Activated CD8-positive, alpha-beta memory T cell treated with anti-CD3 and anti-CD28 coated beads, Interleukin-2, amount 50 U/mL, for 48 hours (primary cell): ENCODE data around the gene ENSA.
A peak's percentile ranks its signal among the peaks of the same experiment; 100 is the strongest.
"Not testable (repeated sequence)": the region's sequence is repeated elsewhere in the genome, so short reads cannot be mapped to it uniquely, and the experiment has no call there.

Source experiments
- DNase-seq: peaks from one replicate; pipeline ENCODE4 v3.0.0-alpha.2; 2020

ENSA gene

DNA sequence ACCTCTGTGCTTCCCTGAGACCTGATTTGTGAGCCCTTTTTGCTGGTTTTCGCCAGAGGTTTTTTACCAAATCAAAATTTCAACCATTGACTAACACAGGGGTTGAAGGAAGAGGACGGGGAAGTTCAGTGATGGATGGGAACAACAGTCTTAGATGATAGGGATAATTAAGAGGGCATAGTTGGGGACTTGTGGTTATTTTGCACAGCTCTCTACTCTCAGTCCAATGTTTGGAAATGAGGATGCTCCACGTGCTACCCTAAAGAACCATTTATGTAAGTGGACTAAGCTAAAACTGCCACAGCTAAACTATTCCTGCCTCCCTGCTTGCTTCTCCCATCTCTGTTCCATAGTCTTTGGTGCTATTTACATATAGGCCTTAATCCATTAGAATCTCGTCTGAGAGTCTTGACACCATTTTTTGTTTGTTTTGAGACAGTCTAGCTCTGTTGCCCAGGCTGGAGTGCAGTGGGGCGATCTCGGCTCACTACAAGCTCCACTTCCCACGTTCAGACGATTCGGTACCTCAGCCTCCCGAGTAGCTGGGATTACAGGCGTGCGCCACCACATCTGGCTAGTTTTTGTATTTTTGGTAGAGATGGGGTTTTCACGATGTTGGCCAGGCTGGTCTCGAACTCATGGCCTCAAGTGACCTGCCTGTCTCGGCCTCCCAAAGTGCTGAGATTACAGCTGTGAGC lies 49.3 kb downstream of the ENSA start:
- DNase-seq, result no peak

DNA sequence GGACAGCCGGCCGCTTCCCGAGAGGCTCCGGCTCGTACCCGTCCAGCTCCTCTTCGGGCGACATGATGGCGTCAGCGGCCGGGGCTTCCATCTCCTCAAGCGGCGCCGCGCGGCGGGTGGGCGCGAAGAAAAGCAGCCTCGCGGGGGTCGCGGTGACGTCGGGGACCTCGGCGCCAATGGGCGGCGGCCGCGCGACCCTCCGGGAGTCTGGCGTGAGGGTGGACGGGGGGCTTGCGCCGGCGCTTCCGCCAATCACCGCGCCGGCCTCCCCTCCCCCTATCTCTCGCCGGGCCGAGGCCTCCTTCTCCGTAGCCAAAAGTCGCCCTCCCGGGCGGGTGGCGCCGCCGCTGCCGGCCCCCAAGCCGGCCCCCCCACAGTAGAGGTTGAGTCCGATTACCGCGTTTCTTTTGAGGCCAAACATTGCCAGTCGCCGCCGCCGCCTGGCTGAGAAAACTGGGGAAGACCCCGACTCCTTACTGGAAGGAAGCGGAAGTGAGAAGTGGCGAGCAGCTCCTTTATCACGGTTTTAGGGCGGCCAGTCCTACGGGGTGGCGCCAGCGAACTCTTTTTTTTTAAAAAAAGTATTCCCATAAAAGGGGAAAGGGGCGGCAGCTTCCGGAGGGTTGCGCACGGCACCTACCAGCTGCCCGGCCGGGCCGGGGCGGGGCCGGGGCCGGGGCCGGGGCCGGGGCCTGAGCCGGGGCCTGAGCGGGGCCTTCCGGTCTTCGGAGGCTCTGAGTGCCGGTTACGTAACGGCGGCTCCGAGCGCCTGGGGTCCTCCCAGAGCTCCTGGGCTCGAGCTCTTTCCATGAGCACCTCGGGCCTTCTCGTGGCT lies 50.1 kb downstream of the ENSA start, which contains the start of gene MCL1:
MCL1 (minus strand) TSS at position 501 of the 835 bp plus-strand sequence; CDS start at position 421, 80 bp downstream.
- DNase-seq, result peak; percentile 89

DNA sequence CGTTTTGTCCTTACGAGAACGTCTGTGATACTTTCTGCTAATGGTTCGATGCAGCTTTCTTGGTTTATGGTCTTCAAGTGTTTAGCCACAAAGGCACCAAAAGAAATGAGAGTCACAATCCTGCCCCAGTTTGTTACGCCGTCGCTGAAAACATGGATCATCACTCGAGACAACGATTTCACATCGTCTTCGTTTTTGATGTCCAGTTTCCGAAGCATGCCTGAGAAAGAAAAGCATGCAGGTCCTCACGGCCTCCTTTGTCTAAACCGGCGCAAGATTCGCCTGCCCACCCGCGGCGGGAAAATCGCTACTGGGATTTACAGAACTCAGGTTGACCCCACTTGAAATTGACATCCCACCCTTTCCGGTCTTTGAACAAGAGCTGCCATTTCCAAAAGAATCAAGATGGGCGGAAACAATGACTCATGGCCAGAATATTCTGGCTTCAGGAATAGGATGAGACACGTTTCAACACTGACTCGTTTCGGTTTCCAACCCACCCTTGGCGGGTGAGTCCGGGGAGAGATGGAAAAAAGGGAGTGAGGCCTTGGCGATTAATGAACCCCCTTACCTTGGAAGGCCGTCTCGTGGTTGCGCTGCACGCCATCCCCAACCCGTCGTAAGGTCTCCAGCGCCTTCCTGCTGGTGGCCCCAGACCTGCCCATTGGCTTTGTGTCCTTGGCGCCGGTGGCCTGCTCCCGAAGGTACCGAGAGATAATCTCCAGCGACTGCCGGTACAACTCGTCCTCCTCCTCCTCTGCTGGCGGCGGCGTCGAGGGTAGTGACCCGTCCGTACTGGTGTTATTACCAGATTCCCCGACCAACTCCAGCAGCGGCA lies 50.9 kb downstream of the ENSA start:
- DNase-seq, result peak; percentile 82

DNA sequence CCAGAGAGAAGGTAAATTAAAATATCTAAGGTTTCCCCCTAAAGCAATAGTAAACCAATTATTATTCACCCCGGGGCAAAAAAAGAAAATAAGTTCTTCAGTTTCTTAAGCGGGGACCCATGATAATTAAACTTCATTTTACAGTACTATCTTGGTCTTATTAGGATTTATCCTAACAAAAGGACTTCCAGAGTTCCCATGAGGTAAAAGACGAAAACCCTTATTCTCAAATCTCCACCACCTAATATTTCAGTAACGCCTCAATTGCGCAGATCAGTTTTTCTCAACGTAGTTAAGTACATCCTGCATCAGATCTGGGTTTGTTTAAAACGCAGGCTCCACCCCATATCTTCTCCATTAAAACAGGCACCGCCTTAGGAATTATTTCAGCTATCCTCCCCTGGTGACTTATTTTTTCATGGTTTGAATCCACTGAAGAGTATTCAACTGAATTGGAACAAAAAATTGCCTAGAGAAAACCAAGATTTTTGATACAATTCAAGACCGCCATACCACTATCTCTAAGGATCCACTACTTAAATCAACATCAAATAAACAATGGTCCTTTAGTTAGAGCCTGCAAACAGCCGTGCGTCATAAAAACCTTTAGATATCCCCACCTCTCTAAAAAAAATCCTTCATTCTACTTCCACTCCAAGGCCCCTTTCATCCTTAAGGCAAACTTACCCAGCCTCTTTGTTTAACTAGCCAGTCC lies 51.7 kb downstream of the ENSA start:
- no peak for DNase-seq

DNA sequence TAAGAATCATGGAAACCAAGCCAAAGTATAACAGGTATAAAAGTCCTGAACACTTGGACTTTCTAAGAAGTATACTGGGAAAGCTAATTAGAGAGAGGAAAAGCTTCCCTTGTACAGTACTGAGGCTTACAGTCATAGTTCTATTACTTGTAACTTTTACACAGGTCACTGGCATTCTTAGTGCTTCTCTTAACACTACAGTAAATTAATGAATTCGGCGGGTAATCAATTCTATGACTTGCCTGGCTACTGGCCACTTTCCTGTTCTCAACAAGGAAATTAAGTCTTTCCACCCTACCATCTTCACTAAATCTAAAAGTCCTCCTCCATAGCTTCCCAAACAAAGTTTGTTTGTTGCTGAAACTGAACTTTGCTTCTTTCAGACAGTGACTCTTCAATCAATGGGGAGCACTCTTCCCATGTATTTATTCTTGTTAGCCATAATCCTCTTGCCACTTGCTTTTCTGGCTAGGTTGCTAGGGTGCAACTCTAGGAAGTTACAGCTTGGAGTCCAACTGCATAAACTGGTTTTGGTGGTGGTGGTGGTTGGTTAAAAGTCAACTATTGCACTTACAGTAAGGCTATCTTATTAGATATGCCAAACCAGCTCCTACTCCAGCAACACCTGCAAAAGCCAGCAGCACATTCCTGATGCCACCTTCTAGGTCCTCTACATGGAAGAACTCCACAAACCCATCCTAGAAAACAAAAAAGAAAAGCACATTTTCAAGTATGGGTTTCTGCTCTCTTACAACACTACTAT lies 52.4 kb downstream of the ENSA start:
- no peak for DNase-seq

DNA sequence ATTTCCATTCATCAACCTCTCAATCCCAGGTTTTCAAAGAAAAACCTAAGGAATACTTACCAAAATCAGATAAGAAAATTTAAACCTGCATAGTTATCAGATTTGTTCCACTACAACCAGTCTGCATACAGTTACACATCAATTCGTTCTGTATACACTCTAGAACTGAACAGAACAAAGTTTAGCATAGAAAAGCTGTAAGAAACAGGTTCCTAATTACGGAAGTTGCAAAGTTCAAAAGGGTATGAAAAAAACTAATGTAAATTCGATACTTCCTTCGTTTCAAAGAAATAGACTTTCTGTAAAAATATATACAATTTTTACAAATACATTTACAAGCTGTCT lies 53.1 kb downstream of the ENSA start:
- no peak for DNase-seq

DNA sequence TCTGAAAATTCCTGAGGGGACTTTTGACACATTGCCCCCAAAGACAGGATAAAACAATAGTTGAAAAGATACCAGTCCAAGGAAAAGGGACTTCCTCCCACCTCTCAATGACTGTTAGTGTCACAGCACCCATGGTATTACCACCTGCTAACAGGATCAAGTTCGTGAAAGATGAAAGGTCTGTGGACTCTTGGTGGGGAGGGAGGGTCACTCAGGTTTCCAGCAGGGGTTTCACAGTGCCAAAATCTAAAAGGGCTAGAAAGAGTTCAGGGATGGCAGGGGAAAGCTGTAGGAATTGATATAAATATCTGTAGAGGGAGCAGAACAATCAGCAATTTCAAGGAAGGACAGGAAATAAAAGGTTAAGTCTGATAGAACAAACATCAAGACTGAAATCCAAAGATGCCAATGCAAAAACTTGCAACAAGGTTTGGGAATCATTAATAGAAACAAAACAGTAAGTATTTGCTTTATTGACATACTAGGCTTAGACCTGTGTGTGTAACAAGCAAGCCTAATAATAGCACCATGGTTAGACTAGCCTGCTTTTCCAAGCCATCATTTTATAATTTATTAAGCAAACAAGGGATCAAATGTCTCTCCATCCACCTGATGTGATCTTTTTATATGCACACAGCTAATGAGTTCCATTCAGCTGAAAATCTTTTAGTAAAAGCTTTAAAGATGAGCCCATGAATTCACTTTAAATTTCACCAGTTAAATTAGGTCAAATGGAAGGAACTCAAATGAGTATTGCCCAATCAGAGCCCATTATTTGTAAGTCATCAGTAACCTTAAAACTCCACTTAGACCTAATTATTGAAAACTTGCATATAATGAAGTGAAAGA lies 53.7 kb downstream of the ENSA start:
- no peak for DNase-seq

DNA sequence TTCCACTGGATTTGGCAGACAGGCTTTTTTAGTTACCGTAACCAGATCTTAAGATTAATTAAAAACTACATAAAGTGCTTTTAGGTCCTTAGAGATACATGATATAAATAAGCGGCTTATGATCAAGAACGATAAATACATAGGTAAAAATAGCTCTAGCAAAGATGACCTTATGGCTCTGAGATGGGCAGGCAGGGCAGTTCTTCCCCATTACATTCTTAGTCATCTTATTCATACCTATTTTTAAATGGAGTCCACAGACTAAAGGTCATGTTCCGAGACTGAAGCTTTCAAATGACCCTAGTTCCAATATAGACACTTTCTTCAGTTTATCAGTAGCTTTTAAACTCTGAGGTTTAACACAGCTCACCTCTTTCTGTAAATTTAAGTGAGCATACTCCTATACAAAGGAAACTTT lies 54.3 kb downstream of the ENSA start:
- DNase-seq, result no peak

DNA sequence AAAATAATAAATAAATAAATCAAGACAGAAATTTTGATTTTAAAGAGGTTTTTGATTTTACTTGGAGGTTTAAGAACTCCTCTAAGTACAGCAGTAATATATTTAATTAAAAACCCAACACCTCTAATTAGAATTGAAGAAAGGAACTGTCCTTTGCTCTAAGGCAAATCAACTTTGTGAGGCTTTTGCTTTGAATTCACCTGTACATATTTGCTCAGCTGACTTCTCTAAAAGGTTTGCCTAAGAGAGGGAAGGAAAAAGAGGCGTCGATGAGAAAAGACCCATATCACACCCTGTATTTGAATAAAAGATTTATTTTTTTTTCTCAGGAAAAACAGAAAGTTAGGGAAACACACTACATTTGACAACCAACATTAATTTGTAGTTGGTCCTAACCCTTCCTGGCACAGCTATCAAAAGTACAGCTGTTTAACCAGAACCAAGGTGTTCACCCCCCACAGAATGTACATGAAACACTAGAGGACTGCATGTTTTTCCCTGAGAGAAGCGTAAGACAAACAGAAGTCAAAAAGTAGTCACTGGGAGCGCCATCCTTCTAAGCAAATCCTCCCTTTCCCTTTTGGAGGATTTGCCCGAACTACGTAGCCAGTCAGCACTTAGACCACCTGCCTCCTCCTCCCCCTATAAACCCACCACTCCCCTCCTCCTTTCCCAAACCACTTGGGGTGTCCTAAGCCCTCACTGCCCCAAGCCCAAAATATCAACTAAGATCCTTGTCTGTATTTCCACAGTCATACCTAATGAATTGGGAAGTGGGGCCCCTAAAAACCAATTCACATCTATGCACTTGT lies 54.9 kb downstream of the ENSA start:
- DNase-seq, result no peak

DNA sequence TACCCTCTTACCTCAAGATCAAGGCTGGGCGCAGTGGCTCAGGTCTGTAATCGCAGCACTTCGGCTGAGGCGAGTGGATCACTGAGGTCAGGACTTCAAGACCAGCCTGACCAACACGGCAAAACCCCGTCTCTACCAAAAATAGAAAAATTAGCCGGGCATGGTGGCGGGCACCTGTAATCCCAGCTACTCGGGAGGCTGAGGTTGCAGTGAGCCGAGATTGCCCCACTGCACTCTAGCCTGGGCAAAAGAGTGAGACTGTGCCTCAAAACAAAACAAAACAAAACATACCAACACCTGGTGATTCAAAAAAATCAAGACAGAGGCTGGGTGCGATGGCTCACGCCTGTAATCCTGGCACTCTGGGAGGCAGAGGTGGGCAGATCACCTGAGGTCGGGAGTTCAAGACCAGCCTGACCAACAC lies 55.8 kb downstream of the ENSA start:
- DNase-seq, result not testable (repeated sequence)

DNA sequence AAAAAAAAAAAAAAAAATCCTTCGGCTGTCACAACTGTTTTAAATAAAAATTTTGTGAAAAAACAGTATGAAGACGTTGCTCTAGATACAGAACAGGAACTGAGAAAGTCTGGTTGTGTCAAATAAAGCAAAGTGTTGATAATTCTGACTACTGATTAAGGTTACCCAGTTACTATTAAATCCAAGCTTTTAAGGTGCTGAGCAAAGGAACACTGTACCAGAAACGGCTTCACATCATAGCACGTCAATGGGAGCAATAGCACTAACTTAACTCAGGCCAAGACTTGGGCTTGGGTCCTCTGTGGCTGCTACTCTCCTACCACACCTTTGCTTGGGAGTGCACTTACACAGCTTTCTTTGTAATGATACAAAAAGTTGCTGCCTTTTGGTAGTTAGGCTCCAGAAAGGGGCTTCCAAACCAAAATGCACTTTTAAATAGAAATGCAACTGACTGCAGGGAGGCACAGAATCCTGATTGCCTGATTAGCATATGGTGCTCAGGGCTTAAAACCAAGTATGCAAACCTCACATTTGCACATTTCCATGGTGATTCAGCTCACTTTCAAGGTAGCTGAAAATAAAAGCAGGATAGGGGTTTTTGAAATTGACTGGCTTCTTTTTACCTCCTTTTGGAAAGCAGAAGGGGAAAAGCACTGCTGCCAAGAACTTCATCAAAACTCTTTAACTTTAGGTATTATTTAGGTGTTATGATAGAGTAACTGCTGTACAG lies 56.3 kb downstream of the ENSA start:
- DNase-seq, result no peak
